Stimulated activated CD4-positive, alpha-beta T cell treated with anti-CD3 and anti-CD28 coated beads, TNF-alpha, amount 100 ng/mL, for 1 hour (primary cell): ENCODE measurements around the gene DOCK1.

Experiments
- DNase-seq, 3 donors: peaks; one replicate each; pipeline ENCODE4 v3.0.0-alpha.2; 2020; ENCODE audit warnings: low read depth in 3 of 3, low spot score in 1 of 3

DOCK1 gene

DNA sequence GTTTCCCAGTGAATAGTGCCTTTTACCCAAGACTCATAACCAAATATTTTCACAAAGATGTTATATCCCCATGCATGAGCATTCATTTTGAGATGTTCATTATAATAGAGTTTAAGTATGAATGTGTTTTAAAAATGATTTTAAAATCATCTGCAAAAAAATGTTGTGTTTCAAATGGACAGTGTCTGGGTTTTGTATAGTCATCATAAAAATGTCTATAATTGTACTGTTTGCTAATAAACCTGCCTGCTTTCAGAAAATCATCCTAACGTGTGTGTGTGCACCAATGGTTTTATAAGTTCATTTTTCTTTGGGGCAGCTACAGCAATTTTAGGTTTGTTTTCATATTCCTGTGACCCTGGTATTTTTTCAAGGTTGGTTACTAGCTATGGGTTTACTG lies 228.0 kb downstream of the DOCK1 start:
- DNase-seq = no peak

DNA sequence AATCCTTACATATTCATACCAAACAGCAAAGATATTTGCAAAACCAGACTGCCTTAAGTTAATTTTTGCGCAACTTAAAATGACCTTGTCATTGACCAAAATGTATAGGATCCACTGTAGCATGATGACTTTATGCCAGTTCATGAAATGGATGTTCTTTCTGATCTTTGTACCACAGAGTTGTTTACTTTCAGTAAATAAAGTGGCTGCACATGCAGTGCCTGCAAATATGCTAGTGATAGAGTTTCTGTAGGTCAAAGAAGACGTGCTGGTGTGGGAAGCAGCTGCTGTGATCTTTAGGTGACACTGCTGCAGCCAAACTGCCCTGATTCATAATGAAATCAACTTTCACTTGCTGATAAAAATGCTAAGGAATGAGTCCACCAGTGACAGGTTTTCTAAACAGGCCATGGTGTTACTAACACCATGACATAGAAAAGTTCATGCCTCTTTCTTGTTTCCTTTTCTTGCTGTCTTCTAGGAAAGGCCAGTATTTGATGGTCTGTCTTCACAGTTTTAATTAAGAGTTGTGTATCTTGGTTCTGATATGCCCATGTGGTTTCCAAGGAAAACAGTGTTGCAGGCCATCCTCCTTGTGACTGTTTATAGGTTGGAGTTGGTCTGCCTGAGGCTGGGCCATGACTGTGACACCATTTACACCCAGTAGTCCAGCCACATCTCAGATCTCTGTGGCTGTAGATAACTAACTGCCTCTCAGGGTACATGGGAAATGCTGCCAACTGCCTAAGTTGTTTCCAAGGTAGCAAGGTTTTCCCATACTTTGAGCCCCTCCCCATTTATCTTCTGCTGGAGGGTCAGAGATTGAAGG lies 228.7 kb downstream of the DOCK1 start:
- DNase-seq = no peak

GRCh38 chr10:127135844-127136577 lies 230.8 kb downstream of the DOCK1 start:
- no peak for DNase-seq

DNA sequence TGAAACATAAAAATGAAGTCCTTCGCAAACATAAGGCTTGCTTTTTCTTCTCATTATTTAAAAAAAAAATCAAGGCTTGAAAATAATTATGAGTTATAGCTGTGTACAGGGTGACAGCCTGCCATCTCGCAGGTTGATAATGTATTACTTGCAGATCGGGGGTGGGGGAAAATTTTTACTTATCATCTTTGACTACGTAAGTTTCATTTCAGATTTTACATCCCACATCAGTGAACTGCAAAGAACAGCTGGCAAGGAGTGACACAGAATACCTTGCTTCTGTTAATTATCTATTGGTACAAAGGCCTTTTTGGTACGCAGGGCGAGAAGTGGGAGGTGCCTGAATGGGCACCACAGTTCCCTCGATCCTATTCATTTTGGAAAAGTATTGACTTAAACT lies 232.2 kb downstream of the DOCK1 start:
- DNase-seq = no peak

DNA sequence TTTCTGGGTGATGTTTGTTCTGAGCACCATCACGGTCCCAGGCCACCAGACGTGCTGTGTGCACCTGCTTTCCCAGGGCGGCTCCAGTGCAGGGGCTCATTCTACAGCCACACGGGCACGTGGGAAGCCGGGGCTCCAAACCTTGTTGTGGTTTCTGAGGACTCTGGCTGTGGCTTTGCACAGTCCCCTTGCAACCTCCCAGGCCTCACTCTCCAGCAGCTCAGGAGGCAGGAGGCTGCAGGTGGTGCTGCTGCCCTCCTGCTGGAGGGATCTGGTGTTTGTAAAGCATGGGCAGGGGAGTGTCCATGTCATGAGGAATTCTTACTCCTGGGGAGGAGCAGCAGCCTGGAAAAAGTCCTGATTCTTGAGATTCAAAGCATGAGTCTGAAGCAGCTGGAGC lies 236.9 kb downstream of the DOCK1 start:
- no peak for DNase-seq

DNA sequence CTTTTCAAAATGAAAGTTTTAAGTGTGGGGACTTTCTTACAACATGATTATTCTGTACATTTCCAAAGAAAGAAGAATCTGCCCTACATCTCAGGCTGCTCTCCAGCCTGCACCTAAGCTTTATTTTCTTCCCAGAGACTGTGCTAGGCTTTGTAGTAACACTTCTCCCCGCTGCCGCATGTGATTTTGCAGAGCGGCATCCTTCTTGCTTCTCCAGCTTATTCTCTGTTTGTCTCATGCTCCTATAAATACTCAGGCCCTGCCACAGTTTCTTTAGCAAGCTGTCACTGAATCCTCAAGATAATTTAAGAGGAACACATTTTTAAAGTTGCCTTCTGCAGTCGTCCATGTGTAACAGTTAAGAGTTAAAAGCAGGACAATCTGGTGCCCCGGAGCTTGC lies 237.6 kb downstream of the DOCK1 start:
- no peak for DNase-seq

DNA sequence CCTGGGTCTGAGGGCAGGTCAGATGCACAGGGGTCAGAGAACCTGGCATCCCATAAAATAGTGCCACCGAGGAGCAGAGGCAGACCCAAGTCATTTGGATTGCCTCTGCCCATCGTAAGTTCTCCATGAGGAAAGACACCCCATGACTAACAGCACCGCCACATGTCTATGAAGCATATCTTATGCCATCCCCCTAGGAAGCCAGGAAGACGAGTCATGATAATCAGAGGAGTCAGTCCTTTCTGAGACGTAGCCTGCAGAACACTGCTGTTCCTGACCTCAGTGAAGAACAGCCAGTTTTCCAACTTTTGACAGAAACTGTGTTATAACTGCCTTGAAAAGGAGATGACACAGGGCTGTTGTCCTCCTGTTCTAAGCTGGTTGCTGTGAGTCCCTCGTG lies 239.9 kb downstream of the DOCK1 start:
- no peak for DNase-seq

DNA sequence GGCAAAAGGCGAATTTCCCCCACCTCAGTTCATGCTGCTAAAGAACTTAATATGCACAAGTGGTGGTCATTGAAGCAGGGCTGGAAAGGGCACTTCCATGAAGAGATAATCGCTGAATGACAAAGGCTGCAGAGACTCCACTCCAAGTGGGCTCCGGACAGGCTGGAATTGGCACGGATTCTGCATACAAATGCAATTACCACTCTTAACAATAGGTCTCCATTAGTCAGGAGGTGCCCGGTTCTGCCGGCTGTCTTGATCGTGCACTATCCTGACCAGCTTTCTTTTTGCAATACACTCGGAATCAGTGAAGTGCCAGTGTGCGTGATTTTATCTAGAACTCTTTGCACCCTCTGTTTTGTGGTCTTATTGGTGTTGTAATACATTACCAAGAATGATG lies 241.4 kb downstream of the DOCK1 start:
- DNase-seq = no peak

GRCh38 chr10:127148066-127148932 lies 243.1 kb downstream of the DOCK1 start:
- no peak for DNase-seq

GRCh38 chr10:127148933-127149220 lies 243.6 kb downstream of the DOCK1 start:
- DNase-seq = no peak

GRCh38 chr10:127149501-127150081 lies 244.4 kb downstream of the DOCK1 start:
- DNase-seq = no peak

- no peak for DNase-seq
Measured at GRCh38 chr10:127150136-127150535, 244.9 kb downstream of the DOCK1 start.

- no peak for DNase-seq
Measured at GRCh38 chr10:127151541-127151940, 246.3 kb downstream of the DOCK1 start.

GRCh38 chr10:127151981-127152699 lies 246.9 kb downstream of the DOCK1 start:
- DNase-seq = no peak

- no peak for DNase-seq
Measured at GRCh38 chr10:127153181-127153580, 248.0 kb downstream of the DOCK1 start.

- no peak for DNase-seq
Measured at GRCh38 chr10:127154831-127155620, 249.8 kb downstream of the DOCK1 start.

DNA sequence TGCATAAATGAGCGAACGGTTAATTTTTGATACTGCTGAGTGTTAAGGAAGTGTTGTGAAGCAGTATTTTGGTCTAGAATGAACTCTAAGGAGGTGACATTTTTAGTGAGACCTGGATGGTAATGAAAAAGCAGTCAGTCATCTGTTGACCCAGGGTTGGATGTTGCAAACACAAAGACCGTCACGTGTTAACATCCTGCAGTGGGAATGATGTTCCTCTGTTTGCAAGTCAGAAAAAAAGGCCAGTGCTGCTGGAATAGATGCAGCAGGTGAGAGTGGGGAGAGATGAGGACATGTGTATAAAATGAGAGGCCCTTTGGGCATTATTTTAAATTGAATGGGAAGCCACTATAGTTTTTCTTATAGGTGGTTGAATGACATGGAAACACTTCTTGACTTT lies 251.9 kb downstream of the DOCK1 start:
- DNase-seq = no peak

DNA sequence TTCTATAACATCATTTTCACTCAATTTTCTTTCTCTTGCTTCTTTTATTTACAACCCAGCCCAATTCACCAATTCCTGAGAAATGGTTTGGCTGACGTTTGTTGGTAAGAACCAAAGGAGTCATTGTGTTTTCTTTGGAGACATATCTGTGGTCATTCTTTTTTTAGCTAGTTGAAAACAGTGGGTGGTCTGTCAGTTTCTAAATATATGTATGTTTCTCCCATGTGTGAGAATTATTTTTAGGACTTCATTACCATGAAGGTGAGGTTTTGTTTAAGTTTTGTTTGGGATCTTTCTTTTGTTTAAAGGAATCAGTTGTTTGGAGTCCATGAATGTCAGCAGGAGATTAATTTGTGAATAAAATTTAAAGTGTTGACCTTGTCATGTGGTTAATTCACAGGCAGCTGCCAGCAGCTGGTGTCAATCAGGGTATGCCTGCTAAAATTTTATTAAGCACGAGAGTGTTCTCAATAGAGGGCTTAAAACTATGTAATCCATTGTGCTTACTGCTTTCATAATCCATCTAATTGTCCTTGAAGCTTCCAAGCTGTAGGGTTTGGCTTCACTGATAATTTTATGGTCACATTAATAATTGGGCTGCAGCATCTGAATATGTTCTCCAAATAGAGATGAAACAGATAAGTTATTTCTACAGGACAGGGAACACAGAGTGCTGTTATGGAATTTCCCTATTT lies 252.4 kb downstream of the DOCK1 start:
- no peak for DNase-seq

DNA sequence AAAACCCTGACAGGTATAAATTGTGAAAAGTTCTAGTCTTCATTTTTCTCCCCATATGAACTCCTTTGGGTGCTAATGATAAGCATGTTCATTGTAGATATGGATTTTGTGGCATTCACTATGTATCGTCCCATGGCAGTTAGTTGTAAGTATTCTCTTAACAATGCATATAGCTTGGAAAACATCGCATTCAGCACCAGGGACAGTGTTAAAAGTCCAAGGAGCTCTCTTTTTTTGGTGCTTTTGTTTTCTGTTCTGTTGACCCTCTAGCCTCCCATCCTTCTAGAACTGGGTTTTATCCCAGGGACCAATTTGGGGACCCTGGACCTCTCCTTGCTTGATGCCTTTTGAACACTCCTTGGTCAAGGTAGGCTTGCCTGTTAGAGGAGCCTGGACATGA lies 253.4 kb downstream of the DOCK1 start:
- no peak for DNase-seq
